ENCODE results near the gene CD40LG.

GRCh38 chrX:136671006-136671610 is 23.1 kb downstream of the CD40LG start:
- TF ChIP-seq CTCF (IDR thresholded peaks at IDR 0.05) (no peak), POLR2A (IDR thresholded peaks at IDR 0.05) (no peak)
